HepG2 (cell line): ENCODE data around the gene KLHL17. TPM values are rescaled to one million over a fixed set of nuclear protein-coding genes. Genes with fewer than 3 reads are reported as not detected.

Experiments
- CBX5 ChIP-seq: sonication (generic); formaldehyde crosslinking; IDR thresholded peaks from 2 replicates; pipeline ENCODE4 v1.4.0; 2020; ENCODE audit warnings: missing genetic modification reagents, borderline replicate concordance
- CHCHD3 ChIP-seq: sonication (generic); formaldehyde crosslinking; IDR thresholded peaks from 2 replicates; pipeline ENCODE4 v1.8.0; 2022; ENCODE audit warnings: mild to moderate bottlenecking, missing genetic modification reagents, moderate library complexity
- MBD4 ChIP-seq: IDR thresholded peaks from 2 replicates; pipeline ENCODE4 v1.6.1; 2012; ENCODE audit warnings: low read length, inconsistent platforms, borderline replicate concordance
- MTF1 ChIP-seq: sonication (generic); formaldehyde crosslinking; IDR thresholded peaks from 2 replicates; pipeline ENCODE4 v1.5.0; 2020; ENCODE audit warnings: missing genetic modification reagents
- PAWR ChIP-seq: sonication (generic); formaldehyde crosslinking; IDR thresholded peaks from 2 replicates; pipeline ENCODE4 v1.4.0; 2020; ENCODE audit warnings: missing genetic modification reagents, mild to moderate bottlenecking, borderline replicate concordance
- PLRG1 ChIP-seq: fragments of 450-650 bp; conservative IDR thresholded peaks from 2 replicates; pipeline ENCODE4 v1.6.1; 2016
- PRDM10 ChIP-seq: sonication (generic); formaldehyde crosslinking; IDR thresholded peaks from 2 replicates; pipeline ENCODE4 v1.4.0; 2020; ENCODE audit warnings: low read depth, missing genetic modification reagents
- PRPF4 ChIP-seq: fragments of 200-400 bp; formaldehyde crosslinking; IDR thresholded peaks from 2 replicates; pipeline ENCODE4 v1.6.1; 2016; ENCODE audit warnings: low read length, low read depth; ENCODE audit not compliant: poor library complexity, severe bottlenecking
- SALL1 ChIP-seq: sonication (generic); formaldehyde crosslinking; IDR thresholded peaks from 2 replicates; pipeline ENCODE4 v1.8.0; 2022; ENCODE audit warnings: mild to moderate bottlenecking, missing genetic modification reagents
- SP140L ChIP-seq: sonication (generic); formaldehyde crosslinking; IDR thresholded peaks from 2 replicates; pipeline ENCODE4 v1.4.0; 2020; ENCODE audit warnings: missing genetic modification reagents, borderline replicate concordance
- ZFP36L2 ChIP-seq: sonication (generic); formaldehyde crosslinking; IDR thresholded peaks from 2 replicates; pipeline ENCODE4 v1.4.0; 2020; ENCODE audit warnings: missing genetic modification reagents
- ZNF264 ChIP-seq: sonication (generic); formaldehyde crosslinking; IDR thresholded peaks from 2 replicates; pipeline ENCODE4 v1.4.0; 2020; ENCODE audit warnings: missing genetic modification reagents
- ZNF333 ChIP-seq: sonication (generic); formaldehyde crosslinking; IDR thresholded peaks from 2 replicates; pipeline ENCODE4 v1.4.0; 2020; ENCODE audit warnings: mild to moderate bottlenecking, missing genetic modification reagents, borderline replicate concordance
- ZNF580 ChIP-seq: IDR thresholded peaks from 2 replicates; pipeline ENCODE4 v1.6.1; 2016; ENCODE audit warnings: low read depth, borderline replicate concordance
- ZNF598 ChIP-seq: sonication (generic); formaldehyde crosslinking; IDR thresholded peaks from 2 replicates; pipeline ENCODE4 v1.5.1; 2020; ENCODE audit warnings: mild to moderate bottlenecking, missing genetic modification reagents, borderline replicate concordance
- ZNF749 ChIP-seq: sonication (generic); formaldehyde crosslinking; IDR thresholded peaks from 2 replicates; pipeline ENCODE4 v1.8.0; 2022; ENCODE audit warnings: mild to moderate bottlenecking, missing genetic modification reagents, moderate library complexity, borderline replicate concordance
- ZNF790 ChIP-seq: sonication (generic); formaldehyde crosslinking; IDR thresholded peaks from 2 replicates; pipeline ENCODE4 v1.8.0; 2022; ENCODE audit warnings: missing genetic modification reagents, mild to moderate bottlenecking, borderline replicate concordance
- ZNF816 ChIP-seq: sonication (generic); formaldehyde crosslinking; IDR thresholded peaks from 2 replicates; pipeline ENCODE4 v1.8.0; 2022; ENCODE audit warnings: missing genetic modification reagents, mild to moderate bottlenecking, borderline replicate concordance
- polyA plus RNA-seq, 8 experiments: library from polyadenylated mRNA; depleted of rRNA in 3 of 8; stranded (reverse) in 7 of 8; unstranded in 1 of 8; fragments of >200 nt; fragmentation: Illumina TruSeq in 4 of 8; extraction: Trizol in 4 of 8; gene quantifications; 2 replicates each; pipeline versions ENCODE4 v1.2.1 to v1.2.3, GENCODE V29; 2011 to 2016; ENCODE audit warnings: low read depth in 4 of 8, missing spikeins in 1 of 8, mixed read lengths in 1 of 8; ENCODE audit not compliant: insufficient read depth in 1 of 8
- total RNA-seq, 5 experiments: library from RNA; depleted of rRNA; stranded (reverse); fragments of >200 nt; fragmentation: Illumina TruSeq; extraction: Trizol; gene quantifications; 2 replicates each; pipeline ENCODE4 v1.2.3, GENCODE V29; 2016; ENCODE audit warnings: low read depth in 1 of 5
- TF ChIP-seq, protein P1 (sequence below): sonication (generic); formaldehyde crosslinking; conservative IDR thresholded peaks from 2 replicates; pipeline ENCODE4 v1.8.0; 2022; ENCODE audit warnings: missing genetic modification reagents
- TF ChIP-seq, protein P2 (sequence below): sonication (generic); formaldehyde crosslinking; IDR thresholded peaks from 2 replicates; pipeline ENCODE4 v1.5.1; 2020; ENCODE audit warnings: mild to moderate bottlenecking, moderate library complexity, missing genetic modification reagents
- TF ChIP-seq, protein P3 (sequence below): sonication (generic); formaldehyde crosslinking; IDR thresholded peaks from 2 replicates; pipeline ENCODE4 v1.4.0; 2020; ENCODE audit warnings: mild to moderate bottlenecking, missing genetic modification reagents

KLHL17 gene
- total and polyA plus RNA-seq, 2 of the 13 experiments (the other 11 are each of a cell fraction or from before 2014, with no cell fraction given), result 9.3 to 24.7 TPM

DNA sequence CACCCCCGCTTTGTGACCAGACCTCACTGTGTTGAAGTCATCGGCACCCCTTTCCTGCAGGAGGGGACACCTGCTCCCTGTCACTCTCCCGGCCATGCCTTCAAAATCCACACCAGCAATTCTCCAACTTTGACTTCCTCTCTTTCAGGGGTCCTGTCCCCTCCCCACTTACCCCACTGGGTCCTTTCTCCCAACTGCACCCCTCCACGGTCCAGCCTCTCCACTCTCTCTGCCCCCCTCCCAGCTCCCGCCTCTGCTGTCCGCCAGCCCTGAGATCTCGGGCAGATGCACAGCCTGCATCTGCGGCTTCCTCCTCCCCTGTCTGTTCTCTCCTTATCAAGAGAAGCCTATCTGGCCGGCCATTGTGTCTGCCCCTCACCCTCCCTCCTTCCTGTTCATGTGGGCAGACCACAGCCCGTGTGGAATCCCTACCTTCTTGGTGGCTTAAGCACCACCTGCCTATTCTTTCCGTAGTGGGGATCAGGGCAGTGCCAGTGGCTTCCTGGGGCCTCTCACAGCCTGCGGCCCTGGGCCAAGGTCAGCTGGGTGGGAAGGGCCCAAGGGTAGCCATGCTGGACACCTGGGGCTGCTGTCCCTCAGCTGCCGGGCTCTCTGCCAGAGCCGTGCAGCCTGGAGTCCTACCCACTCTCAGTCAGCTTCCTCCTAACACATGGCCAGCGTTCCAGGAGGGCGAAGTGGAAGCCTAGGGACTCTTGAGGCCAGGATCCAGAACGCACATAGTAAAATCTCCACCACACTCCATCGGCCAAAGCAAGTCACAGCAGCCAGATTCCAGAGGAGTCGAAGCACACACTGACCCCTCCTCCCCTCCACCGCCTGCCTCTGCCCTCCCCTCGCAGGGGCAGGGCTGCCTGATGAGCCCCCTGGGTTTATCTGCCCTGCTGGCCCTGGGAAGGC, 44.7 kb downstream of the KLHL17 start (continued):
- TF ChIP-seq ZNF580 (CRISPR knock-in tag) (0 out of 2 replicates have a peak, but pooled peaks have one; percentile 21), PAWR (CRISPR knock-in tag) (no peak), CHCHD3 (CRISPR knock-in tag) (no peak), PLRG1 (no peak), ZNF264 (CRISPR knock-in tag) (peak; percentile 21; the same call in 1 of the 2 replicates), ZFP36L2 (no peak), ZNF790 (CRISPR knock-in tag) (no peak), CBX5 (peak; percentile 56; the same call in 1 of the 2 replicates), SALL1 (no peak; the same call in 1 of the 2 replicates), ZNF749 (CRISPR knock-in tag) (no peak), ZNF333 (CRISPR knock-in tag) (no peak), MTF1 (CRISPR knock-in tag) (no peak), ZNF816 (CRISPR knock-in tag) (no peak), PRDM10 (CRISPR knock-in tag) (peak; percentile 66; the same call in 1 of the 2 replicates), MBD4 (no peak), ZNF598 (no peak), SP140L (no peak), PRPF4 (no peak)
- TF ChIP-seq, protein P1, sequence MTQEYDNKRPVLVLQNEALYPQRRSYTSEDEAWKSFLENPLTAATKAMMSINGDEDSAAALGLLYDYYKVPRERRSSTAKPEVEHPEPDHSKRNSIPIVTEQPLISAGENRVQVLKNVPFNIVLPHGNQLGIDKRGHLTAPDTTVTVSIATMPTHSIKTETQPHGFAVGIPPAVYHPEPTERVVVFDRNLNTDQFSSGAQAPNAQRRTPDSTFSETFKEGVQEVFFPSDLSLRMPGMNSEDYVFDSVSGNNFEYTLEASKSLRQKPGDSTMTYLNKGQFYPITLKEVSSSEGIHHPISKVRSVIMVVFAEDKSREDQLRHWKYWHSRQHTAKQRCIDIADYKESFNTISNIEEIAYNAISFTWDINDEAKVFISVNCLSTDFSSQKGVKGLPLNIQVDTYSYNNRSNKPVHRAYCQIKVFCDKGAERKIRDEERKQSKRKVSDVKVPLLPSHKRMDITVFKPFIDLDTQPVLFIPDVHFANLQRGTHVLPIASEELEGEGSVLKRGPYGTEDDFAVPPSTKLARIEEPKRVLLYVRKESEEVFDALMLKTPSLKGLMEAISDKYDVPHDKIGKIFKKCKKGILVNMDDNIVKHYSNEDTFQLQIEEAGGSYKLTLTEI (CRISPR knock-in tag), result no peak
- TF ChIP-seq, protein P2, sequence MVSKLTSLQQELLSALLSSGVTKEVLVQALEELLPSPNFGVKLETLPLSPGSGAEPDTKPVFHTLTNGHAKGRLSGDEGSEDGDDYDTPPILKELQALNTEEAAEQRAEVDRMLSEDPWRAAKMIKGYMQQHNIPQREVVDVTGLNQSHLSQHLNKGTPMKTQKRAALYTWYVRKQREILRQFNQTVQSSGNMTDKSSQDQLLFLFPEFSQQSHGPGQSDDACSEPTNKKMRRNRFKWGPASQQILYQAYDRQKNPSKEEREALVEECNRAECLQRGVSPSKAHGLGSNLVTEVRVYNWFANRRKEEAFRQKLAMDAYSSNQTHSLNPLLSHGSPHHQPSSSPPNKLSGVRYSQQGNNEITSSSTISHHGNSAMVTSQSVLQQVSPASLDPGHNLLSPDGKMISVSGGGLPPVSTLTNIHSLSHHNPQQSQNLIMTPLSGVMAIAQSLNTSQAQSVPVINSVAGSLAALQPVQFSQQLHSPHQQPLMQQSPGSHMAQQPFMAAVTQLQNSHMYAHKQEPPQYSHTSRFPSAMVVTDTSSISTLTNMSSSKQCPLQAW (CRISPR knock-in tag), result no peak
- TF ChIP-seq, protein P3, sequence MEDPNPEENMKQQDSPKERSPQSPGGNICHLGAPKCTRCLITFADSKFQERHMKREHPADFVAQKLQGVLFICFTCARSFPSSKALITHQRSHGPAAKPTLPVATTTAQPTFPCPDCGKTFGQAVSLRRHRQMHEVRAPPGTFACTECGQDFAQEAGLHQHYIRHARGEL, result no peak
